ENCODE data around the gene UPP2.

UPP2 gene

GRCh38 chr2:158101384-158101926, at the start of gene UPP2:
UPP2 (plus strand) TSS chr2:158101876; CDS start chr2:158102064, 188 bp downstream.
- DNase-seq (ENCODE audit: low read depth, low spot score), result no peak

GRCh38 chr2:158052761-158053160, 48.9 kb upstream of the UPP2 start:
- no peak for DNase-seq (ENCODE audit: low read depth, low spot score)

GRCh38 chr2:158056875-158057274, 44.8 kb upstream of the UPP2 start:
- no peak for DNase-seq (ENCODE audit: low read depth, low spot score)

GRCh38 chr2:158060160-158060834, 41.4 kb upstream of the UPP2 start:
- DNase-seq (ENCODE audit: low read depth, low spot score), result no peak

GRCh38 chr2:158060835-158061435, 40.7 kb upstream of the UPP2 start:
- DNase-seq (ENCODE audit: low read depth, low spot score), result no peak

GRCh38 chr2:158061763-158062162, 39.9 kb upstream of the UPP2 start:
- DNase-seq (ENCODE audit: low read depth, low spot score), result no peak

- no peak for DNase-seq (ENCODE audit: low read depth, low spot score)
Measured at GRCh38 chr2:158066046-158066713, 35.5 kb upstream of the UPP2 start.

- DNase-seq (ENCODE audit: low read depth, low spot score), result no peak
Measured at GRCh38 chr2:158071018-158071417, 30.7 kb upstream of the UPP2 start.

- no peak for DNase-seq (ENCODE audit: low read depth, low spot score)
Measured at GRCh38 chr2:158072361-158072760, 29.3 kb upstream of the UPP2 start.

GRCh38 chr2:158079672-158080071, 22.0 kb upstream of the UPP2 start:
- DNase-seq (ENCODE audit: low read depth, low spot score), result no peak

- DNase-seq (ENCODE audit: low read depth, low spot score), result no peak
Measured at GRCh38 chr2:158088093-158088492, 13.6 kb upstream of the UPP2 start.

- no peak for DNase-seq (ENCODE audit: low read depth, low spot score)
Measured at GRCh38 chr2:158089322-158089721, 12.4 kb upstream of the UPP2 start.

GRCh38 chr2:158091647-158092046, 10.0 kb upstream of the UPP2 start:
- DNase-seq (ENCODE audit: low read depth, low spot score), result no peak

GRCh38 chr2:158094487-158095092, 7.1 kb upstream of the UPP2 start:
- DNase-seq (ENCODE audit: low read depth, low spot score), result no peak

- no peak for DNase-seq (ENCODE audit: low read depth, low spot score)
Measured at GRCh38 chr2:158095269-158095668, 6.4 kb upstream of the UPP2 start.

- DNase-seq (ENCODE audit: low read depth, low spot score), result no peak
Measured at GRCh38 chr2:158095912-158096311, 5.8 kb upstream of the UPP2 start.

- DNase-seq (ENCODE audit: low read depth, low spot score), result no peak
Measured at GRCh38 chr2:158097481-158097880, 4.2 kb upstream of the UPP2 start.

- no peak for DNase-seq (ENCODE audit: low read depth, low spot score)
Measured at GRCh38 chr2:158098178-158098577, 3.5 kb upstream of the UPP2 start.

- DNase-seq (ENCODE audit: low read depth, low spot score), result no peak
Measured at GRCh38 chr2:158099716-158100115, 2.0 kb upstream of the UPP2 start.

GRCh38 chr2:158100411-158100810, 1.3 kb upstream of the UPP2 start:
- DNase-seq (ENCODE audit: low read depth, low spot score), result no peak

GRCh38 chr2:158102446-158102845, 770 bp downstream of the UPP2 start:
- no peak for DNase-seq (ENCODE audit: low read depth, low spot score)

GRCh38 chr2:158103411-158104012, 1.8 kb downstream of the UPP2 start:
- DNase-seq (ENCODE audit: low read depth, low spot score), result no peak

All from iPS DF 19.7 (cell line).